Measurements from ENCODE around the gene ARHGAP28.
A peak's percentile ranks its signal among the peaks of the same experiment; 100 is the strongest.

Gene ARHGAP28

DNA sequence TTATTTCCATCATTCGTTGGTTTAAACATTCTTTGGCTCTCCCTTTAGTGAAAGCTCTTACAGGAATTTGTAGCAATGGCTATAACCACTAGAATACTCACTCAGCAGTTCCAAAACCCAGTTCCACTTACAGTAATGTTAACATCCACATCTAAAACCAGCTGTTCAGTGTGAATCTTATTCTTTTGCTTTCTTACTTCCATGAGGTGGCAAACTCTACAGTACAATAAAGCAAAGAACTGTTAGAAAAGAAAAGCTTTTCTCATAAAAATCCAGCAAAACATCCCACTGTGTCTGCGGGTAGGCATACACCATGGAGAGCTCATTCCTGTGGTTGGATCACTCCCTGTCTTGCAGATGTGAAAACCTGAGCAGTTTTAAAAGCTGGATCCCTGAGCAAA lies 147.1 kb downstream of the ARHGAP28 start:
- DNase-seq, result no peak

DNA sequence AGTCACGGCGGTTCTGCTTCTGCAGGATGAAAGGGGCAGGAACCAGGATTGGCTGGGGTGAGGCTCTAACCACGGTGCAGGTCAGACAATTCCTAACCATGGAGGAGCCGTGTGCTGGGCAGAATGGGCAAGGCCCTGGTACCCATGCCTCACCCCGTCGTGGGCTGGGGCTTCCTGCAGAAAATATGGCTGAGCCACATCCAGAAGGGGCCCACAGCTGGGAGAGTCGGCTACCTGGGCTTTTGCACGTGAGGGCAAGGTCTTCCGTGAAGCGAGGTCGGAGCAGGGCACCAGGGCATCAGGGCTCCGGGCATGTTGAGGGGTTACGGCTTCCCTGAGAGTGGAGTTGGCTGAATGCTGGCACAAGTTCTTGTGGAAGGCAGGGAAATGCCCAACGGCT lies 147.8 kb downstream of the ARHGAP28 start:
- no peak for DNase-seq

DNA sequence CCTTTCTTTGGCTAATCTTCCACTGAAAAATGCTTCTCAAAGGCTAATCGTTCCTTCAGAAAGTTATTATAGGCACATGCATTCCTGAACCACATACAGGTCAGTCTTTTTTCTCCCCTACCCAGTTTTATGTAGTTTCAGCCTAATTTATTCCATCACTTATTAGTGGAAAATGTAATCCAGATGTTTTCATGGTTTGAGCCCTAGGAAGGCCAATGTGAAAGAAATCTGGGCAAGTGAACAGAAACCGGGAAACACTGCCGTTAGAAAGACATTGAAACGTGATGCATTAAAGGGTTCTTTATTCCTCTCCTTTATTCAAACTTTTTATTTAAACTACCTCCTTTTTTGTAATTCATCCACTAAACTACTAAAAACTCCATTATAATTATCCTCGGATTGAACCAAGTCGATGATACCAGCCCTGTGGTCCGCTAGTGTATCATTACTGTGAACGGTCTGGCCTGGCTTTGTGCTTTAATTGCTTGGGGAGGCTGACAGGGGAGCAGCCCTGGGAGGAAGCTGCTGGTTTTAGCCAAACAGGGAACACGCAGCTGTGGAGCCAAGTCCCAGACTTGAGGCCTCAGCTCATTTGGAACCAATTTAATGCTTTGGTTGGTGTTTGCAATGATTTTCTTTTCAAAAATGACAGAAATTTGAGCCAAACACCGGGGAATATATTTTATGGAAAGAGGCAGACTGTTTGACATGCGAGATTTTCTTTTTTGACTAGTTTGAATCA lies 149.2 kb downstream of the ARHGAP28 start:
- no peak for DNase-seq

DNA sequence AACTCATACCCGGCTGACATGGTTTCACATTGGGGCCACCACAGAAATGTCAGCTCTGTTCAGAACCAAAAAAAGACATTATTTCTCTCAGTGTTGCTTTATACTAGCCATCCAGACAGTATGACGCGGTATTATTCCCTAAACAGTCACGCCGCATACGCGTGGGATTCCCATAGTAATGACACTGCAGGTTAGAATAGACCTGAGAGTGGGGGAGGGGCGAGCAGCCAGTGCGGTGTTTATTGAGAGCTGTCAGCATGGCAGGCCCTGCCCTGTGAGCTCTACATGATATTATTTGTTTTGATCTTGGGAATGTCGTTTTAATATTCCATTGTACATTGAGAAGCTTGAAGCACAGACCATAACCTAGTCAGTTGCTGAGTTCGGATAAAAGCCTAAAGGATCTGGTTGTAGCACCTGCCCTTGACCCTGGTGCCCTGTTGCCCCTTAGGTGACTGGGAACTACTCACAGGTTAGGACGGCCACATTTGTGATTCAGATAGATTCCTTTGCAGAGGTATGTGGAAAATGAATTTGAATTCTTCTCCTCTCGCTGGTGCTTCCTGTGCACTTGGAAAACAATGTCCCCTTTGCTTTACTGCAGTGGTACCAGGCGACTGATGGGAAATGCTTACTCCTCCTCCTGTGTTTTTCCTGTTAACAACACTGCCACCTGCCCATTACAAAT lies 150.1 kb downstream of the ARHGAP28 start:
- no peak for DNase-seq

DNA sequence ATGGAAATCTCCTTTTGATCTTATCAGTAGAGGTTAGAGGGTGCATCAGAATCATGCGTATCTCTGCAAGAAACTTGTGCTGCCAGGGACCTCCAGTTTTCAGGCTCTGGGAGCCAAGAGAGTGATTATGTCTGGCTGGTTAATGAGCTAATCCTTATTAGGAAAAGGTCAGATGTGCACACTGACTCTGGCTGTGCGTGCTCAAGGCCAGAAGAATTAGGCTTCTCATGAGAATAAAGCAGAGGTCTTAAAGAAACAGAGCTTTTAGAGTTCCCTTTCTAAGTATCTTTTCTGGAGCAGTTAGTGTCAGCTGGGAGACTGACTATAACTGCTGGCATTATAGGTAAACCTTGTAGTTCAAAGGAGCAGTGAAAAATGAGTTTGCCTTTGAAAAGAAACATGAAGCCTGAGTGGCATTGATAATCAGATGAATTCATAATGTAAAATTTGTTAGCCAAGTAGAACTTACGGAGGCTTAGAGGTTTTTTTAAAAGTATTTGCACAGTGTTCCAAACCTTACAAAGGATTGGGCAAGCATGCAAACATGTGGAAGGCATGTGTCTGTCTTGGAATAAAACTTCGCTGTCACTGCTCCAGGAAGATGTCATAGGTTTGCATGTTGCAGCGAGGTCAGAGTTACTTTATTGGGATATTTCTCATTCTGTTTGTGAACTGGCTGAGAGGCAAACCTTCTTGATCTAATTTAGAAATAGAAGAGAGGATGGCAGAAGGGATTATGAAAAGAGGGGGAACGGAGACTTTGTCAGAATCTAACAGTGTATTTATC lies 151.7 kb downstream of the ARHGAP28 start:
- peak in 1 of 2 experiments; percentile 37 for DNase-seq

DNA sequence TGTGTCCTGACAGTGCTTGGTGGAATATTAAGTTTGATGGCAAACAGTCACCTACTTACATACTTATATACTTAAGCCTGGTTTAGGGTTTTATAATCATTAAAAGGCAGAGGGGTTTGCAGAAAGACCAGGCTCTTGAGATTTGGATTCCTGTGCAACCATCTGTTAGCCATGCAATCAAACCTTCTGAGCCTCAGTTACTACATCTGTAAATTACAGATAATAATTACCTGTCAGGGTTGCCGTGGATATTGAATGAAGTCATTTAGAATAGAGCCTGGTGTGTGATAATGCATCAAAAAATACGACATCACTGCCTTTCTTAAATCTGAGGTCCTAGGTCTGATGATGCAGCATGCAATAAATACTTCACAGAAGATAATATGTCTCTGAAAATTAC lies 152.9 kb downstream of the ARHGAP28 start:
- DNase-seq, result peak; percentile 57 to 90

DNA sequence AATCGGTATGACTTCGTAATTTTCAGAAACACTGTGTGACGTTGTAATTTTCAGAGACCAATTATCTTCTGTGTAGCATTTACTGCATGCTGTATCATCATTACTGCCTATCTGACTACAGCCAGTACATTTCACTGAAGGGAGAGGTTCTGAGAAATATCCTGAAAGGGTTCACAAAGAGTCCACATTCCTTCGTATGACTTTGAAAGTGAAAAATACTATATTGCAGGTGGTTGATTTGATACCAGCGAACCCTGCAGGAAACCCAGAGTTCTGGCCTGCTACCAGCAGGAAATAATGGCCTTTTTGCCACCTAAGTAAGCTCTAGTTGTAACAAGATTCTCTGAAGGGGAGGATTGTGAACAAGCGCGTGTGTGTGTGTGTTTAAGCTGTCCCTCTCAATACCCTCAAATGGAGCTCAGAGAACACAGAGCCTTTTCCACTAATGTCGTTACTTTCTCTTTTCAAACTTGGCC lies 155.5 kb downstream of the ARHGAP28 start:
- DNase-seq, result no peak

DNA sequence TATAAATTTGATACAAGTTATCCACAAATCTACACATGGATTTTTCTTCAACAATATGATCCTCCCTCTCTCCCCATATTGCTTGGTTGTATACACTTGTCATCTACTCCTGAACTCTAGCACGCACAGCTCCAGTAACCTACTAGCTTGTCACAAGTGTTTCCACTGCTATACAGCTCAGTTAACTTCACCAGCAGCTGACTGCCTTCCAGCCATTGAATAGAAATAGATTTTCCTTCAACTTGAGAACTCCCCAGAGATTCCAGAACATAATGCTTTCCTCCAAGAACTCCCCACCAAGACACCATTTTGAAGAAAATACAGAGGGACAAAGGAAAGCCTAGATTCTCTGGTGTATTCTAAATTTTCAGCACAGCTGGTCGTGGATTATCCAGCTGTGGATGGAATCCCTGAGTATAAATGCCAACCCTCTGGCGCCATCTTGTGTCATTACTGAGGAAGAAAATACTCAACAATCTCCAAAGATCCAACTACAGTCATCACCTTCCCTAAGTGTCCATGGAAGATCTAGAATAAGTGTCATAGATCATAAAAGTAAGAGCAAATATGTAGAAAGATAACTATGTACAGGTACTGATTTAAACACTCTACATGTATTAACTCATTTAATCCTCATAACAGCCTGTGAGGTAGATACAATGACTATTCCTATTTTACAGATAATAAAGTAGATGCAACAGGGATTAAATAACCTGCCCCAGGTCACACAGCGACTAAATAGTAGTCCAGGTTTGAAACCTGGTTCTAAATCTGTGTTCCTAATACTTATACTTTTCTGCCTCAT lies 156.7 kb downstream of the ARHGAP28 start:
- peak; percentile 10 to 48 for DNase-seq

DNA sequence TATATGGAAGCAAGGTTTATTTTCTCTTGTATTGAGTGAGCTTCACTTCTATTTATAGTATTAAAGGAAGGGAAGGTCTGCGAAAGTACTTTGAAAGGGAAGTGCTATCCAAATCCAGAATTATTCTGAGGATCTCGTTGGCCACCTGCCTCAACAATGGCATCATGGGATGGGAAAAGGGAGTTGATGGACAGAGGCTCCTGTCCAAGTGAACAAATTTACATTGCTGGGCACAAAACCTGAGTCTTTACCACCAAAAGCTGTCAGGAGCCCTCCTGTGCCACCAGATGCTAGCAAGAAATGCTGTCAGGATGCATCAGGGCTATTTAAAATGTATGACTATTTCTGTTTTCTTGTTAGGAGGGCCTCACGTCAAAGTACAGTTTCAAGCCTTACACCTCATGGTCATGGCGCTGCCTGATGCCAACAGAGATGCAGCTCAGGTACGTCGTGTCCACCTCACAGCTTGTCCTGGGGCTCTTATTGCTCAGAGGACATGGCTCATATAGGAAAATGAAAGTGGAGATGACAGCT lies 157.3 kb downstream of the ARHGAP28 start:
- no peak for DNase-seq

DNA sequence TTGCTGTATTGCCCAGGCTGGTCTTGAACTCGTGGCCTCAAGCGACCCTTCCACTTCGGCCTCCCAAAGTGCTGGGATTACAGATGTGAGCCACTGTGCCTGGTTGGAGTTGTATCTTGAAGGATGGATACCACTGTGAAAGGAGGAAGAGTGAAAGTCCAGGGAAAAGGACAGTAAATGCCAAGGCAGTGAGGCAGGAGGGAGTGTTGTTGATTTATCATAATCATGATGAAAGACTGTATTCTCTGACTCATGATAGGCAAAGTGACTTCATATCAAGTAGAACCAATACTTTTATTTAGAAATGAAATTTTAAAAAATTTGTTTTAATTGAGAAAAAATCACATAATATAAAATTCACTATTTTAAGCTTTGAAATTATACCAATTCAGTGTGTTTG lies 162.3 kb downstream of the ARHGAP28 start:
- no peak for DNase-seq

DNA sequence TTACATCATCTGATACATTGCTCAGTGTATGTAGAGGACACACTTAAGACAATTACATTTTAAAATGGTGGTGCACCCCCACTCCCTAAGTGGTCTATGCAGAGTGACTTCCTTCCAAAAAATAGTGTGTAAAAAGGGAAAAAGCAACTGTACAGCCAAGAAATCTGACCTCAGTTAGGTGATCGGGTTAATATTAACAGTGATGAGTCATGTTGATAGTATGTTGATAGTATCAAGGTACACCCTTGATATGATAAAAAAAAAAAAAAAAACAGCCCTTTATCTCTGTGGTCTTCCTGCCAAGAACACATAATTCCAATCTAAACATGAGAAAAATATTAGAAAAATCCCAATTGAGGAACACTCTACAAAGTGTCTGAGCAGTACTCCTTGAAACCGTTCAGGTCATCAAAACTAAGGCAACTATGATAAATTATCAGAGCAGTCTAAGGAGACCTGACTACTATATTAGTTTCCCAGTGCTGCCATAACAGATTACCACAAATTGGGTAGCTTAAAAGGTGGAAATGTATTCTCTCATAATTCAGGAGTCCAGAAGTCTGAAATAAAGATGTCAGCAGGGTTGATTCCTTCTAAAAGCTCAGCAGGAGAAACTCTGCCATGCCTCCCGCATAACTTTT lies 171.9 kb downstream of the ARHGAP28 start:
- no peak for DNase-seq

DNA sequence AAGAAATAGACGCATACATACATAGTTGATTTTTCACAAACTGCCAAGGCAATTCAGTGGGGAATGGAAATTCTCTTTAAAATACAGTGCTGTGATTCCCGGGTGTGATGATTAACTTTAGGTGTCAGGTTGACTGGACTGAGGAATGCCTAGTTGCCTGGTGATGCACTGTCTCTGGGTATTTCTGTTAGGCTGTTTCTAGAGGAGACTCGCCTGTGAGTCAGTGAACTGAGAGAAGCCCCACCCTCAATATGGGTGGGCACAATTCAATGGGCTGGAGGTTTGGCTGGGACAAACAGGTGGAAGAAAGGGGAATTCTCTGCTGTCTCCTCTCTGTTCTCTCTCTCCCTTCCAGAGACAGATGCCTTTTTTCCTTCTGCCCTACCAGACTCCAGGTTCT lies 187.6 kb downstream of the ARHGAP28 start:
- DNase-seq, result no peak

DNA sequence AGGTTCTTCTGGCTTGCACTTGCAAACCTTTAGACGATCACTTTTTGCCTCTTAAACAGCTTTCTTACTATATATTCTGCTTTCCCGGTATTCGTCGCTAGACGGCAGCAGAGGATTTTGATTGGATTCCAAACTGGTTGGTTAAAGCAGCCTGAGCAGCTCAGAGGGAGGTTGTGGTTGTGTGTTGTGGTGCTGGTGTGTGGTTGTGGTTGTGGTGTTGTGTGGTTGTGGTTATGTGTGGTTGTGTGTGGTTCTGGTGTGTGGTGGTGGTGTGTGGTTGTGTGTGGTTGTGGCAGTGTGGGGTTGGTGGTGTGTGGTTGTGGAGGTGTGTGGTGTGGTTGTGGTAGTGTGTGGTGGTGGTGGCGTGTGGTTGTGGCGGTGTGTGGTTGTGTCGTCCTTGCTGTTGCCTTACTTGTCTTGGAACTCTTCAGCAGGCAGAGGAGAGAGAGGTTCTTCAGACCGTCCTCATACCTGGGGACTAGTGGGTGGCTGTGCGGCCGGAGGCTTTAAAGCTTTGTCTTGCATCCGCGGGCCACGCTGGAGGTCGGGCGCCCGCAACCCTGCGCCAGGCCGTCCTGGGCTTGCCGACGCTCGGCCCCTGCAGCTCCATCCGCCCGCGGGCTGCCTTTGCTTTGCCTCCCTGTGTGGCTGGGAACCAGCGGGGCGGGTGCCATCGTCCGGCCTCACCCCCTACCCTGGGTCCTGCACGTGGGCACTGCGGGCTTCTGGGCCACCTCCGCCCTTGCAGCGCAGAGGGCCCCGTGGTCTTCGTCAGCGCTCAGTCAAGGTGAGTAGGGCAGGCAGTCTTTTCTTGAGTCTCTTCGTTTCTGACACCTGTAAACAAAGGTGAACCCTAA lies 190.8 kb downstream of the ARHGAP28 start:
- peak; percentile 64 to 77 for DNase-seq

DNA sequence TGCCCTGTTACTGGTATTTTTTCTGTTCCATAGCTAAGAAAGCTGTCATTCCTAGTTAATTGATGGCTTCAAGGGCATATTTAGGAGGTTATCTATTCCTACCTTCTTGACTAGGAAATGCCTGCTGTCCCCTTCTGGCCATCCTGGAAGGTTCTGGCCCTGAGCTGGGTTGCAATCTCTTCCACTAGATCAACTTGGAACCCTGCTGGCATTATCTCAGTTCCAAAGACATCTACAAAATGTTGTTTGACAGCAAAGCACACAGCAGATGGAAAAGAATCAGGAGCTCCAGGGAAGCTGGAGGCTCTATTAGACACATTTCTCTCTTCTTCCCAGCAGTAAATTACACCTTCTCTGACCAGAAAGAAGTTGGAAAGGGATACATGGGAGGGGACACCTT lies 192.1 kb downstream of the ARHGAP28 start:
- DNase-seq, result no peak

DNA sequence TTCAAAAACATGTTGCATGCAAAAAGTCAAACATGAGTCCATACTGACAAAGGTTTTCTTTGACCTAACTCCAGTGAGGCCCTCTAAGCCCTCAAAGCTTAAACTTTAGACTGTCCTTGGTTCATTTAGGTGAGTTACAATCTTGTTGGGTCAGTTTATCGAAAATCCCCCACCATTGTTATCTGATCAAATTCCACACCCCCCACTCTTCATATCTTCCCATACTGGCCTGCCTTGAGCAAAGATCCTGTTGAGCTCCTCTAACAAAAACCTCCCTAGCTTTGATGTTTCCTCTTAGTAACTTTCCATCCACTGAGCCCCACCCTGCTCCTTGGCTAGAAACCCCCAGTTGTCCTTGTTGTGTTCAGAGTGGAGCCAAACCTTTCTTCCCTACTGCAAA lies 193.7 kb downstream of the ARHGAP28 start:
- no peak for DNase-seq

DNA sequence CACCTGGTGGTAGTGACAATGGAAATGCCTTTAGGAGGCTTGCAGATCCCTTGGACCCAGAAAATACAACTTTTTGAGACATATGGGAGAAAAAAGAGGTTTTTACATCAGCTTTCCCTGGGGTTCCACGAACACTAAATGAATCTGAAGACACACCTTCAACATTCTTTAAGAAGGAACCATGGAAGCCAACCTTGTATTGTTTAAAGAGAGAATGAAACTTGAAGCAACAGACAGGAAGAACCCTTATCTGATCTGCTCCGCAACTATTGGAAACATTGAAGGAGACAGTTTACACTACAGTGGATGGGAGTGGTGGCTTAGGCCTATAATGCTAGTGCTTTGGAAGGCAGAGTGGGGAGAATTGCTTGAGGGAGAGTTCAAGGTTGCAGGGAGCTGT lies 197.6 kb downstream of the ARHGAP28 start:
- no peak for DNase-seq

DNA sequence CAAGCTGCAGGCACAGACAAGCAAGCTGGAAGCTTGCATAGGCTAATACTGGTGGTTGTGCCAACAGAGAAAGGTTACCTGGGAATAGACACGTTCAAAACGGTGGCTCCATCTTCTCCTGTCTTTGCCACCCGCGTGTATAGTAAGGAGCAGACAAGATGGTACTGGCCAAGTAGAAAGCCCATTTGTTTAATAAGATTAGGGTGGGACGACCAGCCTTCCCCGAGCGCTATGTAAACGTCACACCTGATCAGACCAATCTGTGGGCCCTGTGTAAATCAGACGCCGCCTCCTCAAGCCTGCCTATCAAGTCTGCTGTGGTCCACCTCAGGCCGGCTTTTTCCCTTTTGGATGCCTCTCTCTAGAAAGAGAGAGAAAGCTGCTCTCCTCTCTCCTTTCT lies 198.8 kb downstream of the ARHGAP28 start:
- DNase-seq, result no peak

DNA sequence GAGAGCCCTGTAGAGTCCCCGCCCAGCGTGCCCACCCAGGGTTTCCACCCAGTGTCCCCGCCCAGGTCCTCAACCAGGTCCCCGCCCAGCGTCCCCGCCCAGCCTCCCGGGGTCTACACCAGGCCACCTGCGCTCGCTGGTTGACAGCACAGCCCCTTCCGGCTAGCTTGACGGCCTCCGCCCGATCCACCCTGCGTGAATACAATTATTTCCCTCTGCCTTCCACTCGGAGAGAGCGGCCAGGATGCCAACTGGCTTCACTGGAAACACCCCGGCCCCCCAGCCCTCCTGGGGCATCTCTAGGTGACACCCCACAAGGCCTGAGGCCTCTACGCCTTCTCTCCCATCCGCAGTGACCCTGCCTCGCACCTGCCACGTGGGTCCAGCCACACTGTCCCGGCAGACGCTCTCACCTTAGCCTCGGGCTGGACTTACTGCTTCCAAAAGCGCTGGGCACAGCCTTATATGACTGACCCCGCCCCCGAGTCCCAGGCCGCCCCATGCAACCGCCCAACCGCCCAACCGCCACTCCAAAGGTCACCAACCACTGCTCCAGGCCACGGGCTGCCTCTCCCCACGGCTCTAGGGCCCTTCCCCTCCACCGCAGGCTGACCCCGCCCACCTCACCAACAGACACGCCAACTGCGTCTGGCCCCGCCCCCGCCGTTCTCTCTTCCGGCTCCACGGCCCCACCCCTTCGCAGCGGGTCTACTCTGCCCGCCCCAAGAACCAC lies 200.0 kb downstream of the ARHGAP28 start:
- no peak for DNase-seq

DNA sequence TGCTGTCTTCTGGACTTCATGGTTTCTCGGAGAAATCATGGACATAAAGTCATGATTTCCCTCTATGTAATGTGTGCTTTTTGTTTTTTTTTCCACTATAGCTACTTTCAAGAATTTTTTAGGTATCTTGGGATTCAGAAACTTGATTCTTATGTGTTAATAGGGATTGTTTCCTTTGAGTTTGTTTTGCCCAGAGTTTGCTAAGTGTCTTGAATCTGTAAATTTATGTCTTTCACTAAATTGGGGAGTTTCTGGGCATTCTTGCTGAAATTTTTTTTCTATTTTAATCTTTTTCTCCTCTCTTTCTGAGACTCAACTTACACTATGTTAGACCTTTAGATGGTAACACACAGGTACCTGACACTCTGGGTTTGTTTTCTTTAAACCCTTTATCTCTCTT lies 205.3 kb downstream of the ARHGAP28 start:
- no peak for DNase-seq

DNA sequence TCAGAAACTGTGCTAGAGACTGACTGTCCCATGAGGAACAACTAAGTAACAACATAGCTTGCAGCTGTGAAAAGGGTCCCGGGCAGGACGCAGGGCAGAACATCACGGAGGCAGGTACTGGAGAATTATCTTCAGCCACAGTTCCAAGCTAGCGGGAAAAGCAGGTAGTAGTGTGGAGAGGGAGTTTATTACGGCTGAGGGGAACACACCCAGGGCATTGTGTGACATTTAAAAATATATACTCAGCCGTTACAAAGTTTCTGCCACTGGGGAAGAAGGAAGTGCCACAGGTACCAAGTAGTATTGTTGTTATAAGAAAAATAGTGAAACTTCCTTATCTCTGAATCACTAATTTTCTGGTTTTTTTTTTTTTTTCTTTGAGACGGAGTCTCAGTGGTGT lies 208.5 kb downstream of the ARHGAP28 start:
- no peak for DNase-seq
